ENCODE measurements around the gene SSR4.

The SSR4 gene

DNA sequence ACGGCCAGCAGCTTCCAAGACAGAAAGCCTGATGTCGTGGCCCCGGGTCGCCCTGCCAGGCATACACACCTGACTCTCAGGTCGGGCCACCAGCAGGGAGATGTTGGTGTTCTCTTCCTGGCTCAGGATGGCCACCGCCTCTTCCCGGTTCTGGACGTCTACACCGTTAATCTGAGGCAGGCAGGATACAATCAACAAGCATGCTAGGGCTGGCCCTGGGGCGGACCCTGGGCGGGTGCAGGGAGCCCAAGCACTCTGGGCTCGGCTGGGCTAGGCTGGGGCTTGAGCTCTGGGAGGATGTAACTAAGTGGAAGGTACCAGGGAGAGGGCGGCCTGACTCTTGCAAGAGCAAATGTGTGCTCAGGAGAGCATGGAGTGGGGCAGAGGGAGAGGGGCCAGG, 11.0 kb downstream of the SSR4 start:
- no peaks in the 10 kb centered on the region for H3K27me3 ChIP-seq (ENCODE audit: insufficient read depth, poor library complexity, severe bottlenecking)
- no peak for TF ChIP-seq POLR2AphosphoS5 (IDR thresholded peaks at IDR 0.05; ENCODE audit: low read depth)
- TF ChIP-seq, protein P1, sequence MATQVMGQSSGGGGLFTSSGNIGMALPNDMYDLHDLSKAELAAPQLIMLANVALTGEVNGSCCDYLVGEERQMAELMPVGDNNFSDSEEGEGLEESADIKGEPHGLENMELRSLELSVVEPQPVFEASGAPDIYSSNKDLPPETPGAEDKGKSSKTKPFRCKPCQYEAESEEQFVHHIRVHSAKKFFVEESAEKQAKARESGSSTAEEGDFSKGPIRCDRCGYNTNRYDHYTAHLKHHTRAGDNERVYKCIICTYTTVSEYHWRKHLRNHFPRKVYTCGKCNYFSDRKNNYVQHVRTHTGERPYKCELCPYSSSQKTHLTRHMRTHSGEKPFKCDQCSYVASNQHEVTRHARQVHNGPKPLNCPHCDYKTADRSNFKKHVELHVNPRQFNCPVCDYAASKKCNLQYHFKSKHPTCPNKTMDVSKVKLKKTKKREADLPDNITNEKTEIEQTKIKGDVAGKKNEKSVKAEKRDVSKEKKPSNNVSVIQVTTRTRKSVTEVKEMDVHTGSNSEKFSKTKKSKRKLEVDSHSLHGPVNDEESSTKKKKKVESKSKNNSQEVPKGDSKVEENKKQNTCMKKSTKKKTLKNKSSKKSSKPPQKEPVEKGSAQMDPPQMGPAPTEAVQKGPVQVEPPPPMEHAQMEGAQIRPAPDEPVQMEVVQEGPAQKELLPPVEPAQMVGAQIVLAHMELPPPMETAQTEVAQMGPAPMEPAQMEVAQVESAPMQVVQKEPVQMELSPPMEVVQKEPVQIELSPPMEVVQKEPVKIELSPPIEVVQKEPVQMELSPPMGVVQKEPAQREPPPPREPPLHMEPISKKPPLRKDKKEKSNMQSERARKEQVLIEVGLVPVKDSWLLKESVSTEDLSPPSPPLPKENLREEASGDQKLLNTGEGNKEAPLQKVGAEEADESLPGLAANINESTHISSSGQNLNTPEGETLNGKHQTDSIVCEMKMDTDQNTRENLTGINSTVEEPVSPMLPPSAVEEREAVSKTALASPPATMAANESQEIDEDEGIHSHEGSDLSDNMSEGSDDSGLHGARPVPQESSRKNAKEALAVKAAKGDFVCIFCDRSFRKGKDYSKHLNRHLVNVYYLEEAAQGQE (IDR thresholded peaks at IDR 0.05; ENCODE audit: insufficient replicate concordance, low read depth) = no peak
- no peak for TF ChIP-seq SPI1 (IDR thresholded peaks at IDR 0.05; ENCODE audit: borderline replicate concordance, low read depth)
- TF ChIP-seq GABPA (IDR thresholded peaks at IDR 0.05; ENCODE audit: low read depth) = no peak
- TF ChIP-seq, protein P2, sequence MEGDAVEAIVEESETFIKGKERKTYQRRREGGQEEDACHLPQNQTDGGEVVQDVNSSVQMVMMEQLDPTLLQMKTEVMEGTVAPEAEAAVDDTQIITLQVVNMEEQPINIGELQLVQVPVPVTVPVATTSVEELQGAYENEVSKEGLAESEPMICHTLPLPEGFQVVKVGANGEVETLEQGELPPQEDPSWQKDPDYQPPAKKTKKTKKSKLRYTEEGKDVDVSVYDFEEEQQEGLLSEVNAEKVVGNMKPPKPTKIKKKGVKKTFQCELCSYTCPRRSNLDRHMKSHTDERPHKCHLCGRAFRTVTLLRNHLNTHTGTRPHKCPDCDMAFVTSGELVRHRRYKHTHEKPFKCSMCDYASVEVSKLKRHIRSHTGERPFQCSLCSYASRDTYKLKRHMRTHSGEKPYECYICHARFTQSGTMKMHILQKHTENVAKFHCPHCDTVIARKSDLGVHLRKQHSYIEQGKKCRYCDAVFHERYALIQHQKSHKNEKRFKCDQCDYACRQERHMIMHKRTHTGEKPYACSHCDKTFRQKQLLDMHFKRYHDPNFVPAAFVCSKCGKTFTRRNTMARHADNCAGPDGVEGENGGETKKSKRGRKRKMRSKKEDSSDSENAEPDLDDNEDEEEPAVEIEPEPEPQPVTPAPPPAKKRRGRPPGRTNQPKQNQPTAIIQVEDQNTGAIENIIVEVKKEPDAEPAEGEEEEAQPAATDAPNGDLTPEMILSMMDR (IDR thresholded peaks at IDR 0.05; ENCODE audit: insufficient read depth, low read length) = no peak
- H3K4me3 ChIP-seq (replicated peaks; ENCODE audit: insufficient read depth, low read length) = no peak overlapping the region
- DNase-seq (ENCODE audit: low read depth in 1 of 2, low spot score in 1 of 2) = no peak
- no peak overlapping the region for H3K27ac ChIP-seq (replicated peaks)

DNA sequence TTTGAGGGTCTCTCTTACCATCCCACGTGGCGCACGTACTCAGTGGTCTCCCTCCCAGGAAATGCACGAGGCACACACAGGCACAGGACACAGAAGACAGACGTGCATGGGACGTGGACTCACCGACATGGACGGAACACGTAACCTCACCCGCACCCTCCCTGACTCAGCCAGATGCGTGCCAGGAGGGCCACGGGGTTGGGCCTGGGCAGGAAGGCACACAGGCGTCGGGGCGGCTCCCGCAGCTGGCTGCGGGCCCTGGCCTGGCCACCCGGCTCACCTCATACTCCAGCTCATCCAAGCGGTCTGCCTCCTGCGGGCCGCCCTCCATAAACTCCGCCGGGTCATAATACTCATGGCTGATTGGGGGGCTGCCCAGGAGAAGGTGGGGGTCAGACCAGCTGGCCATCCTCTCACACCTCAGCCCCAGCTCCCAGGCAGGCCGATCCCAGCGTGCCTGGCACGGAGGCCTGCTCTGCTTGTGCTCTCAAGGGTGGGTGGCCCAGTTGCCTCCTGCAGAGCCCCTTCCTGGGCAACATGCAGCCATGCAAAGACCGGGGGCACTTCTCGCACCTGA, 12.6 kb downstream of the SSR4 start:
- Histone ChIP-seq H3K27me3 (ENCODE audit: insufficient read depth, poor library complexity, severe bottlenecking) (no peaks in the 10 kb centered on the region), H3K4me3 (replicated peaks; ENCODE audit: insufficient read depth, low read length) (no peak overlapping the region), H3K27ac (replicated peaks) (no peak overlapping the region)
- DNase-seq (ENCODE audit: low read depth in 1 of 2, low spot score in 1 of 2) = no peak
- TF ChIP-seq POLR2AphosphoS5 (IDR thresholded peaks at IDR 0.05; ENCODE audit: low read depth) (no peak), SPI1 (IDR thresholded peaks at IDR 0.05; ENCODE audit: borderline replicate concordance, low read depth) (no peak), GABPA (IDR thresholded peaks at IDR 0.05; ENCODE audit: low read depth) (no peak)
- TF ChIP-seq, protein P1 (IDR thresholded peaks at IDR 0.05; ENCODE audit: insufficient replicate concordance, low read depth) = no peak
- TF ChIP-seq, protein P2 (IDR thresholded peaks at IDR 0.05; ENCODE audit: insufficient read depth, low read length) = no peak

- H3K4me3 ChIP-seq (replicated peaks; ENCODE audit: insufficient read depth, low read length) = no peak overlapping the region
- H3K27ac ChIP-seq (replicated peaks) = no peak overlapping the region
- H3K27me3 ChIP-seq (ENCODE audit: insufficient read depth, poor library complexity, severe bottlenecking) = no peaks in the 10 kb centered on the region
- no peak for DNase-seq (ENCODE audit: low read depth in 1 of 2, low spot score in 1 of 2)
- TF ChIP-seq POLR2AphosphoS5 (IDR thresholded peaks at IDR 0.05; ENCODE audit: low read depth) = no peak
- TF ChIP-seq, protein P1 (IDR thresholded peaks at IDR 0.05; ENCODE audit: insufficient replicate concordance, low read depth) = no peak
- TF ChIP-seq, protein P2 (IDR thresholded peaks at IDR 0.05; ENCODE audit: insufficient read depth, low read length) = no peak
- no peak for TF ChIP-seq GABPA (IDR thresholded peaks at IDR 0.05; ENCODE audit: low read depth)
- no peak for TF ChIP-seq SPI1 (IDR thresholded peaks at IDR 0.05; ENCODE audit: borderline replicate concordance, low read depth)
Measured at GRCh38 chrX:153807976-153808375, 13.5 kb downstream of the SSR4 start.
